Stimulated activated CD8-positive, alpha-beta memory T cell treated with anti-CD3 and anti-CD28 coated beads, Interleukin-15, amount 100 ng/mL, for 48 hours (primary cell): ENCODE data around the gene ZNF613.
"Not testable (repeated sequence)": the region's sequence is repeated elsewhere in the genome, so short reads cannot be mapped to it uniquely, and the experiment has no call there.

Source experiments
- DNase-seq, 2 donors: peaks; one replicate each; pipeline ENCODE4 v3.0.0-alpha.2; 2020; ENCODE audit warnings: low read depth in 2 of 2

The ZNF613 gene

GRCh38 chr19:51926784-51927741 lies at the start of gene ZNF613:
TSS of gene ZNF613 (plus strand) at chr19:51927472. CDS start at chr19:51936221, 8,749 bp downstream.
- peak; percentile 67 to 73 for DNase-seq

- DNase-seq = no peak
Observed at GRCh38 chr19:51882518-51882917, 44.8 kb upstream of the ZNF613 start.

- DNase-seq = no peak
Observed at GRCh38 chr19:51884713-51885112, 42.6 kb upstream of the ZNF613 start.

GRCh38 chr19:51887522-51888498 lies 39.5 kb upstream of the ZNF613 start, which contains the start of gene ZNF577:
TSS of gene ZNF577 (minus strand) at chr19:51887951. CDS start at chr19:51880382, 7,569 bp downstream.
- peak; percentile 46 to 59 for DNase-seq

- DNase-seq = no peak
Observed at GRCh38 chr19:51889934-51890333, 37.3 kb upstream of the ZNF613 start.

- no peak for DNase-seq
Observed at GRCh38 chr19:51891193-51891747, 36.0 kb upstream of the ZNF613 start.

- no peak for DNase-seq
Observed at GRCh38 chr19:51901860-51902259, 25.4 kb upstream of the ZNF613 start.

- no peak for DNase-seq
Observed at GRCh38 chr19:51903192-51903591, 24.1 kb upstream of the ZNF613 start.

GRCh38 chr19:51904331-51905165 lies 22.7 kb upstream of the ZNF613 start, which contains the start of gene ZNF649:
TSS of gene ZNF649 (minus strand) at chr19:51905017. CDS start at chr19:51900107, 4,910 bp downstream.
- DNase-seq = peak; percentile 57 to 73

GRCh38 chr19:51905206-51905605 lies 22.1 kb upstream of the ZNF613 start:
- no peak for DNase-seq

GRCh38 chr19:51905639-51906038 lies 21.6 kb upstream of the ZNF613 start:
- DNase-seq = not testable (repeated sequence)

GRCh38 chr19:51906108-51906507 lies 21.2 kb upstream of the ZNF613 start:
- not testable (repeated sequence) for DNase-seq

GRCh38 chr19:51907981-51908380 lies 19.3 kb upstream of the ZNF613 start:
- DNase-seq = not testable (repeated sequence)

GRCh38 chr19:51915324-51915867 lies 11.9 kb upstream of the ZNF613 start:
- no peak for DNase-seq

- no peak for DNase-seq
Observed at GRCh38 chr19:51916167-51916566, 11.1 kb upstream of the ZNF613 start.

GRCh38 chr19:51919606-51920005 lies 7.7 kb upstream of the ZNF613 start:
- no peak for DNase-seq

- DNase-seq = no peak
Observed at GRCh38 chr19:51921949-51922348, 5.3 kb upstream of the ZNF613 start.

- DNase-seq = no peak
Observed at GRCh38 chr19:51926426-51926783, 867 bp upstream of the ZNF613 start.

GRCh38 chr19:51927859-51928258 lies 587 bp downstream of the ZNF613 start:
- no peak for DNase-seq

GRCh38 chr19:51931921-51932320 lies 4.6 kb downstream of the ZNF613 start:
- no peak for DNase-seq
